Liver (tissue), 9 donors: ENCODE measurements around the gene IGSF3. TPM values are rescaled to one million over a fixed set of nuclear protein-coding genes. Genes with fewer than 3 reads are reported as not detected.

Source experiments
- DNase-seq: peaks from one replicate; pipeline ENCODE4 v3.0.0-alpha.2; 2017; ENCODE audit warnings: low spot score
- H3K27ac ChIP-seq, 2 donors: one replicate each; pipeline ENCODE4 v1.7.0; 2013; ENCODE audit warnings: inconsistent platforms in 2 of 2, low read length in 2 of 2, control low read depth in 1 of 2, low read depth in 1 of 2, mild to moderate bottlenecking in 1 of 2
- H3K27me3 ChIP-seq, 4 donors: one replicate each; pipeline versions ENCODE4 v1.6.1 to v1.7.0; 2013; ENCODE audit warnings: low read length in 3 of 4, inconsistent platforms in 1 of 4, mild to moderate bottlenecking in 1 of 4, moderate library complexity in 1 of 4; ENCODE audit not compliant: control insufficient read depth in 4 of 4, insufficient read depth in 4 of 4
- H3K36me3 ChIP-seq, 4 donors: one replicate each; pipeline versions ENCODE4 v1.6.1 to v1.7.0; 2013; ENCODE audit warnings: low read length in 3 of 4, mild to moderate bottlenecking in 3 of 4, low read depth in 1 of 4, moderate library complexity in 1 of 4; ENCODE audit not compliant: control insufficient read depth in 4 of 4, insufficient read depth in 3 of 4
- H3K4me1 ChIP-seq, 4 donors: one replicate each; pipeline versions ENCODE4 v1.6.1 to v1.7.0; 2013; ENCODE audit warnings: low read length in 3 of 4, mild to moderate bottlenecking in 3 of 4, moderate library complexity in 1 of 4; ENCODE audit not compliant: control insufficient read depth in 4 of 4, insufficient read depth in 4 of 4
- H3K4me3 ChIP-seq, 3 donors: one replicate each; pipeline versions ENCODE4 v1.6.1 to v1.7.0; 2013; ENCODE audit warnings: low read length in 3 of 3, control low read depth in 1 of 3, low read depth in 1 of 3, mild to moderate bottlenecking in 1 of 3
- H3K9ac ChIP-seq, 2 donors: one replicate each; pipeline ENCODE4 v1.7.0; 2013; ENCODE audit warnings: low read length in 2 of 2, mild to moderate bottlenecking in 2 of 2, moderate library complexity in 2 of 2, control low read depth in 1 of 2, low read depth in 1 of 2
- H3K9me3 ChIP-seq, 4 donors: one replicate each; pipeline versions ENCODE4 v1.6.1 to v1.7.0; 2013; ENCODE audit warnings: low read length in 3 of 4; ENCODE audit not compliant: control insufficient read depth in 4 of 4
- ATF3 ChIP-seq: IDR thresholded peaks from 2 replicates; pipeline ENCODE4 v1.6.1; 2016; ENCODE audit warnings: antibody characterized with exemption
- CTCF ChIP-seq: fragments of 150-350 bp; IDR thresholded peaks from 2 replicates; pipeline ENCODE4 v1.5.1; 2017; ENCODE audit warnings: improper control_type of control experiment, low read depth, low read length; ENCODE audit not compliant: missing input control
- FOXA1 ChIP-seq: IDR thresholded peaks from 2 replicates; pipeline ENCODE4 v1.6.1; 2016; ENCODE audit warnings: antibody characterized with exemption
- FOXA2 ChIP-seq: IDR thresholded peaks from 2 replicates; pipeline ENCODE4 v1.6.1; 2016; ENCODE audit warnings: antibody characterized with exemption
- GABPA ChIP-seq, 2 donors: IDR thresholded peaks in 1 of 2; conservative IDR thresholded peaks in 1 of 2; 2 replicates each; pipeline ENCODE4 v1.6.1; 2016; ENCODE audit warnings: antibody characterized with exemption in 2 of 2, mild to moderate bottlenecking in 1 of 2, moderate library complexity in 1 of 2
- HNF4A ChIP-seq, 2 donors: conservative IDR thresholded peaks; 2 replicates each; pipeline ENCODE4 v1.6.1; 2016; ENCODE audit warnings: antibody characterized with exemption in 2 of 2, mild to moderate bottlenecking in 2 of 2
- JUND ChIP-seq, 2 donors: IDR thresholded peaks; 2 replicates each; pipeline ENCODE4 v1.6.1; 2016; ENCODE audit warnings: antibody characterized with exemption in 2 of 2
- MAX ChIP-seq: IDR thresholded peaks from 2 replicates; pipeline ENCODE4 v1.6.1; 2016; ENCODE audit warnings: antibody characterized with exemption
- RAD21 ChIP-seq, 2 donors: IDR thresholded peaks; 2 replicates each; pipeline ENCODE4 v1.6.1; 2016; ENCODE audit warnings: antibody characterized with exemption in 2 of 2, mild to moderate bottlenecking in 2 of 2
- REST ChIP-seq: IDR thresholded peaks from 2 replicates; pipeline ENCODE4 v1.6.1; 2016; ENCODE audit warnings: antibody characterized with exemption, mild to moderate bottlenecking
- RXRA ChIP-seq, 2 donors: IDR thresholded peaks; 2 replicates each; pipeline ENCODE4 v1.6.1; 2017 to 2018; ENCODE audit warnings: antibody characterized with exemption in 2 of 2, mild to moderate bottlenecking in 1 of 2
- SP1 ChIP-seq: IDR thresholded peaks from 2 replicates; pipeline ENCODE4 v1.6.1; 2018; ENCODE audit warnings: antibody characterized with exemption, mild to moderate bottlenecking
- TAF1 ChIP-seq: conservative IDR thresholded peaks from 2 replicates; pipeline ENCODE4 v1.6.1; 2016; ENCODE audit warnings: antibody characterized with exemption, mild to moderate bottlenecking
- YY1 ChIP-seq: IDR thresholded peaks from 2 replicates; pipeline ENCODE4 v1.6.1; 2016; ENCODE audit warnings: antibody characterized with exemption, mild to moderate bottlenecking
- ZBTB33 ChIP-seq: IDR thresholded peaks from 2 replicates; pipeline ENCODE4 v1.6.1; 2016; ENCODE audit warnings: antibody characterized with exemption
- WGBS: extraction: QIAGEN DNeasy Blood & Tissue Kit; methylation state at CpG from one replicate; pipeline ENCODE4 v1.1.7; 2013; 5-methylcytosine and 5-hydroxymethylcytosine counted together
- polyA plus RNA-seq, 2 donors: library from polyadenylated mRNA; stranded (reverse) in 1 of 2; unstranded in 1 of 2; fragments of 200-250 nt in 1 of 2; fragments of >200 nt in 1 of 2; fragmentation: Nextera tagmentation in 1 of 2; extraction: Ambion mirVana in 1 of 2; gene quantifications; one replicate each; pipeline versions ENCODE4 v1.2.1 to v1.2.3, GENCODE V29; 2013 to 2015
- total RNA-seq, 2 donors: library from RNA; depleted of rRNA; stranded (reverse); fragments of >200 nt; gene quantifications; one replicate each; pipeline ENCODE4 v1.2.3, GENCODE V29; 2014
- donor health status: healthy.
- donor health status: healthy.
- donor health status: healthy.
- donor health status: healthy.
- donor health status: healthy.

The IGSF3 gene
- total and polyA plus RNA-seq, 4 donors = 0.14 to 5.4 (median 0.68) TPM

GRCh38 chr1:116704278-116704677, 36.7 kb upstream of the IGSF3 start:
- no peak for TF ChIP-seq TAF1
- no peak for TF ChIP-seq REST
- TF ChIP-seq JUND (IDR thresholded peaks at IDR 0.05) = no peak
- no peak for TF ChIP-seq ZBTB33
- no peak for TF ChIP-seq YY1
- no peak for TF ChIP-seq RXRA (IDR thresholded peaks at IDR 0.05)
- no peak for TF ChIP-seq RAD21 (IDR thresholded peaks at IDR 0.05)
- no peak for TF ChIP-seq ATF3
- no peak for TF ChIP-seq HNF4A (conservative IDR thresholded peaks at IDR 0.05)
- TF ChIP-seq SP1 = no peak
- TF ChIP-seq MAX = no peak
- DNase-seq = no peak
- 94% methylated on average over 3 of the region's 3 CpGs for WGBS

GRCh38 chr1:116699605-116700004, 32.1 kb upstream of the IGSF3 start:
- no peaks in the 10 kb centered on the region for H3K27me3 ChIP-seq
- H3K4me1 ChIP-seq = no peaks in the 10 kb centered on the region
- H3K4me3 ChIP-seq = no peak overlapping the region
- no peak overlapping the region for H3K9ac ChIP-seq
- no peak overlapping the region for H3K27ac ChIP-seq
- no peak for TF ChIP-seq JUND (IDR thresholded peaks at IDR 0.05)
- TF ChIP-seq FOXA1 = no peak
- TF ChIP-seq CTCF = no peak
- no peak for TF ChIP-seq RAD21 (IDR thresholded peaks at IDR 0.05)
- TF ChIP-seq FOXA2 = no peak
- no peak for TF ChIP-seq GABPA (IDR thresholded peaks at IDR 0.05 in 1 of 2, conservative IDR thresholded peaks at IDR 0.05 in 1 of 2)
- no peak for DNase-seq
- no peaks in the 10 kb centered on the region for H3K9me3 ChIP-seq
- H3K36me3 ChIP-seq = no peaks in the 10 kb centered on the region

More at GRCh38 chr1:116704278-116704677, 36.7 kb upstream of the IGSF3 start:
- Histone ChIP-seq H3K36me3 (no peaks in the 10 kb centered on the region), H3K4me1 (no peaks in the 10 kb centered on the region), H3K27ac (no peak overlapping the region), H3K9ac (no peak overlapping the region), H3K4me3 (no peak overlapping the region), H3K27me3 (no peaks in the 10 kb centered on the region), H3K9me3 (no peaks in the 10 kb centered on the region)
